HT1080 (cell line): Measurements from ENCODE around the gene ZBTB3. TPM values are rescaled to one million over a fixed set of nuclear protein-coding genes. Genes with fewer than 3 reads are reported as not detected.
"Not testable (repeated sequence)": the region's sequence is repeated elsewhere in the genome, so short reads cannot be mapped to it uniquely, and the experiment has no call there.

ENCODE experiments used
- DNase-seq: peaks from one replicate; pipeline ENCODE4 v3.0.0-alpha.2; 2015; ENCODE audit warnings: low read depth
- small RNA-seq: library from RNA; depleted of rRNA; stranded (forward); fragments of <200 nt; gene quantifications from one replicate; pipeline ENCODE3, GENCODE V24; 2014
- total RNA-seq: library from RNA; depleted of rRNA; stranded (reverse); fragments of >200 nt; shearing (Covaris generic); gene quantifications from 2 replicates; pipeline ENCODE4 v1.2.3, GENCODE V29; 2014; rRNA removed

Gene ZBTB3
- total RNA-seq, 1 experiment from 2014 or later: 9.2 TPM

DNA sequence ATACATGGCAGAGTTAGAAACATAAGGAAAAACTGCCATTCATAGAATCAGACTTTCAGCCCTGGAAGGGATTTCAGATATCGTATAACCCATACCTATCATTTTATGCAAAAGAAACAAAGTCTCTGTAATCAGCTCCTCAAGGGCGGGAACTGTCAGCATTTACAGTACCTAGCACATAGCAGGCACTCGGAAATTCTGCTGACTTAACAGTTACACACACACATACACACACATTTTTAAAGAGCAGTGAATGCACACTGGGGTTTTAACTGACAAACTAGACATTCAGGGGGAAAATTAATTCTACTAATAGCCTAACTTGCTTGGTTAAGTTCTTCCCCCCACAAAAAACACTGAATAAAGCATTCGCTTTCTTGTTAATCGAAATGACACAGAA, 37.8 kb downstream of the ZBTB3 start:
- DNase-seq: no peak

DNA sequence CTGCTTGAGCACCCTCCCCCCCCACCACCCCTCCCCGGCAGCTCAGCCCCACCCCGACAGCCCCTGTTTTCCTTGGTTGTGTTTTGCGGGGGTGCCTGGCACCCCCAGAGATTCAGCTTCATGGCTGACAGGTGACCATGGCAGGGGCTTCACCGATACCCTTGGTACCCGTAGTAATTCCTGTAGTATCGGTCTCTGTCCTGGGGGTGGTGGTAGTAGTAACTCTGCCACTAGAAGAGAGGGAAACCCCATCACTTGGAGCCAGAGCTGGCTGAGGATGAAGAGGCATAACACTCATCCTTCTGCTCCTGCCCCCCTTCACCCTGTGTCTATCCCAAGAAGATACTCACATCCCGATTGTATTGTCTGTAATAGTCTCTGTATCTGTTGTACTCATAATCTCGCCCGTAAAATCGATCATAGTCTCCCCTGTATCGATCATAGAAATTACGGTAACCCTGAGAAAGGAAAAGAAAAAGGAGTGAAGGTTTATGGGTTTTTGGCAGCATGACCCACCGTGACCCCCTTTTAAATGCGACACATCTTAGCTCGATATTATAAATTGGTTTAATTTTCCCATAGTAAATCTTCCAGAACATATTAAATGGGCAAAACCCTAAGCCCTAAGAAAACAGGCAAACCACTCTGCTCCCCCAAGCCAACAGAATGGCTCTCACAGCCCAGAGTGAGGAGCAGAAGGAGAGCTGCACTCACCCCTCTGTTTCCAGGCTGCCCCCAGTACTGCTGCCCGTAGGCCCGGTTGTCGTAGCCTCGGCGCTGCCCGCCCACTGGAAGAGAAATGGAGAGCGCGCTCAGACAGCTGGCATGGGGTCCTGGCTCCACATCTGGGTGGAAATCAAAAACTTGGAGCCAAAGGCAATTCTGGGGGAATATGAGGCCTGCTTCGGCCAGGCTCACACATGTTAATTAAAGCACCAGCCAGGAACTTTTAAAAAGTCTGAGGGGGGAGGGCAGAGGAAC, 38.5 kb downstream of the ZBTB3 start:
- DNase-seq: no peak

DNA sequence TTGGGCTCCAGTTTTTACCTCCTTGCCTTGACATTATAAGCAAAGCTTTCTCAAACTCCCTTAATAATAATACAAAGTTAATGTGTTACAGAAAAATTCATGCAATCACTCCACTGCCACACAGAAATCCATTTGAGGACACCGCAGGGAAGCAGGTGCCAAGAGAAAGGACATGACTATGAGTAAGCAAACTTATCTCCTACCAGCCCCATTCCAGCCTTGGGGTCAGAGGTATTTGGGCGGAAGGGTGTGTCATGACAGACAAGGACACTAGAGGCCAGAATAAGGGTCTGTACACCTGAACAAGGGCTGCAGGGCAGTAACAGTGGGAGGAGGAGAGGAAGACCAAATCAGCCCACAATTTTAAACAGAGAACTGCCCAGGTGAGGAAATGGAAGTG, 40.6 kb downstream of the ZBTB3 start:
- DNase-seq: no peak

DNA sequence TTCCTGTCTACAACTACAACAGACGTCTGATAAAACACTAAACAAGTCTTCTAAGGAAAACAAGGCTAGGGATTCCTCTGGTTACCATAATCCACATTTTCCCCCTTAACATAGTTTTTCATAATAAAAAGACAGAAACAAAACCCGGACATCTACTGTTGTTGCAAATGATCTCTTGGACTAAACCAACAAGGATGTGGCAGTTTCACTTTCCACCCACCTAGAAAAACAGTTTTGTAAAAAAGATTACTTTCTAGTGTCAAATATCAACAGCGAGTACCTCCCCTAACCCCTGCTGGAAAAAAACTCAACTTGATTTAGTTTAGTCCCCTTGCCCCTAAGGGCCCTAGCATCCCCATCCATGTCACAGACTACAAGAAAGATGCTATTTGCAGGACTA, 41.1 kb downstream of the ZBTB3 start:
- DNase-seq: no peak

DNA sequence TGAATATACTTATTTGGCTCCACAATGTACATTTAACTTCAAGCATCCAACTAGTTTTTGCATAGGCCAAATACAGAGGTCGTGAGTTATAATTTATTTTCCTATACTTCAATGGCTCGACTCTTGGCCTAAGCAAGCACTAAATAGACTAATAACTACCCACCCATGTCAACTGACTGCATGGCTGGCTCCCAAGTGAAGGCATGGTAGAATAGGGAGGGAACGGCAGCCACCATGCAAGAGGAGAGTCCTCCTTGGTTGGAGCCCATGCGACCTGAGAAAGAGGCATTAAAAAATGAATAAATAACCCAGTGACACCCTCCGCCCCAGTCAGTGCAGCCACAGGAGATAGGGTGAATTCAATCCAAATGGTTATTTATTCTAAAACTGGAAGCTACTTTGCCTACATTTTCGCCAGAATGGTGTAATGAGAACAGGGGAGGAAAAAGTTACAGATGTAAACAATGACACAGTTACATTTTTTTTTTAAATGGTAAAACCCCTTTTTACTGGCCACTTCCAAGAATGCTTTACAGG, 41.6 kb downstream of the ZBTB3 start:
- DNase-seq: no peak

DNA sequence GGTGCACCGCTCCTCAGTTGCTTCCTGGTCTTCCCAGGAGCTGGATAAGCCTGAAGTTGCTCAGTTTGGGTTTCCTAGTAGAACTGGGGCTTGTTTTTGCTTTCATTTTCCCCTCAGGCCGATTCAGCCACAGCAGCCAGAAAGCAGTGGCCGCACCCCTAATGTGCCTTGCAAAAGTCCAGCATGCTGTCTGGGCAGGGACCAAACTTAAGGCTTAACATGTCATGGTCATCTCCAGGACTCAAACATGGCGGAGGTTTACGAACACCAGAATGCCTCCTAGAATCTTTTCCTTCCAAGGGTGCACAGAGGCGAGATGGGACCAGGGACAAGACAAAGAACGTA, 44.0 kb downstream of the ZBTB3 start:
- DNase-seq: no peak

DNA sequence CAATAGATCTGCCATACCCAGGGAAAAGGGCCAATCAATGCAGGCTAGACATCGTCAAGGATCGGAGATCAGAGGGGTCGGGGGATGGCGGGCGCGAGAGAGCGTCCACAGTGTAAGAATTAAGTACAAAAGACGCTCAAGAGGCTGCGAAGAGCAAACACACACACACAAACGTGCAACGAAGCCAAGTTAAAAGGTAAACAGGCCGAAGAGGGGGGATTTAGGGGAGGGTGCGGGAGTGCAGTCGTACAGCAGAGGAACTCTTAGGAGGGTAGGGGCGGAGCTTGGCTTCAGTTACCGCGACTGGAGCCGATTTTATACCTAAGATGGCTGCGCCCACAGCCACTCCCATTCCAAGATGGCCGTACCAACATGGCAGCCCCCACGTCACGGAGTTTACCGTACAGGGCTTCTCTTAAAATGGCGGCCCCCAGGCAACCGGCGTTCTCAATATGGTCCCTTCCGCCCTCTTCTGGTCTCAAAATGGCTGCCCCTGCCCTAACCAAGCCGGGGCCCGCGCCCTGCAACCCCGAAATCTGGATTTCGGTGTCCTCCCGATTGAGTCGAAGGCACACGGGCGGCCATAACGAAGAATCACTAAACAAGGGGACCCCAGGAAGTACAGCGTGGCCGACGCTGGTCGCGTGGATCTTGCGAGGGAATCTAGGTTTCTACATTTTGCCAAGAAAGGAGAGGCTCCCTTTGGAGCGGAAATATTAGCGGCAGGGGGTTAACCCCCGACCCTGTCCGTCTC, 44.5 kb downstream of the ZBTB3 start:
- DNase-seq: peak; percentile 50

DNA sequence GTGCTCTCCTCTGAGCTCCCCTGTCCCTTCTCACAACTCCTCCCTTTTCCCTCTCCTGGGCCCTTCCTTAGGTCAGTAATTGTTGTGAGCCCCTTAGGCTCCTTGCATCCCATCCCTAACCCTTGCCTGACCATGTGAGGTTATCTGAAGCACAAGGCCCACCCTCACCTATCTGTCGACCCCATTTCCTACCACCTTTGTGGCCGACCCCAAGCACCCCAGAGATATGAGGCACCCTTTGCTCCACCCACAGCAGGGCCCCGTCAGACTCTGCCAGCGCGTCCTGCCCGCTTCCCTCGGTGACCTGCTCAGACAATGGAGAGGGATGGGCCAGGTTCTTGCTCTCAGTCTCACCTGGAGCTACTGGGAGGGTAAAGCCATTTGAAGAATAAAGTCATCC, 45.2 kb downstream of the ZBTB3 start:
- no peak for DNase-seq

DNA sequence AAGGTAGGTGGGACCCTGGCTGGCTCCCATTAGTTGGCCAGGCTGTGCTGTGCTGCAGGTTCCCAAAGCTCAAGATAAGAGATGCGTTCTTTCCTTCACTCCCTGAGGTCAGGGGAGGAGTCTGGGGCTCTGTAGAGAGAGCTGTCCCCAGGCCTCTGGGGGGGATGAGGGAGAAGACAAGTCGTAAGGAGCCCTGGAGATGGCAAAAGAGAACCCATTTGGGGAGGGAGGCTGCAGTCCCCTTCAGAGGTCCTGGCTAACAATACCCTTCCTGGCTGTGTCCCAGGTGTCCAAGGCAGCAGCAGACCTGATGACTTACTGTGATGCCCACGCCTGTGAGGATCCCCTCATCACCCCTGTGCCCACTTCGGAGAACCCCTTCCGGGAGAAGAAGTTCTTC, 45.6 kb downstream of the ZBTB3 start:
- DNase-seq: no peak

DNA sequence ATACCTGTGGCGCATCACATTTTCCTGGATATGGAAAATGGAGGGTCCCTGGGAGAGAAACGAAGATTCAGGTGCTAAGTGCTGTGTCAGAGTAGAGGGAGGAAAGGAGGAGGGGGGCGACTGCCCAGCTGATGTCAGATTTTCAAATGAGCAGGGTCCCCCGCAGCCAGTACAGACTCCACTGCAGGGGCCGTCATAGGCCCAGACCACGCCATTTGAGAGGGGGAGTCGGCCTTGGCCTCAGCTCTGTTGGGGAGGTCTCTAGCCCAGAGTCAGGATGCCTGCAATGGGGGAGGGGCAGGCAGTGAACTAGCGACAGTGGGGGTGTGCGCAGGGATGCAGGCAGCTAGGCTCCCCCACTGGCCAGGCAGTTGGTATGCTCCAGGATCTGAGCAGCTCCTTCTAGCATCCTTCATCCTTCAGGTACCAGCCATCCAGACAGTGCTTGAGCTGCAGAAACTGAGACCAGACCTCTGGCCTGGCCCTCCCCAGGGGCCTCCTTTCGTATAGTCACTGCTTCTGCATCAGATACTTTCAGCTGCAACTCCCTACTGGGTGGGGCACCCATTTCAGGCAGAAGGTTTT, 46.6 kb downstream of the ZBTB3 start, which contains the start of the genes BSCL2 and GNG3:
TSS of gene BSCL2 (minus strand) at position 148 of the 585 bp plus-strand sequence. CDS start 229 bp downstream, outside the sequence.
TSS of gene GNG3 (plus strand) at position 400 of the 585 bp plus-strand sequence. CDS start 620 bp downstream, outside the sequence.
- DNase-seq: no peak

DNA sequence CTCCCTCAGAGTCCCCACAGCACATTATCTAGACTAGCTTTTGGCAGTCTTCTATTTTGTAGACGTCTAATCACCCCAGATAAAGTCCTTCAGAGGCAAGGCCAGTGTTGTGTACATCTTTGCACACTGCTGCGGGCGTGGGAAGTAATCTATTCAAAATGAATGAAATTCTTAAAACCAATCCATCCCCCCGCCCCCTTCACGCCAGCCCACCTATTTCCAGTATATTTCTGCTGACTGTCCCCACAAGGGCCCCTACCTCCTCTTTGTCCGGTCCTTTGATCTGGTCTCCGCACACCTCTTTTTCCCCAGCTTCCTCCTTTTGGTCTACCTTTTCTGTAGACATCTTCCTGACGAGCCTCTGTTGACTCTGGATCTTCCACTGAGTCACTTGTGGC, 47.1 kb downstream of the ZBTB3 start:
- no peak for DNase-seq

DNA sequence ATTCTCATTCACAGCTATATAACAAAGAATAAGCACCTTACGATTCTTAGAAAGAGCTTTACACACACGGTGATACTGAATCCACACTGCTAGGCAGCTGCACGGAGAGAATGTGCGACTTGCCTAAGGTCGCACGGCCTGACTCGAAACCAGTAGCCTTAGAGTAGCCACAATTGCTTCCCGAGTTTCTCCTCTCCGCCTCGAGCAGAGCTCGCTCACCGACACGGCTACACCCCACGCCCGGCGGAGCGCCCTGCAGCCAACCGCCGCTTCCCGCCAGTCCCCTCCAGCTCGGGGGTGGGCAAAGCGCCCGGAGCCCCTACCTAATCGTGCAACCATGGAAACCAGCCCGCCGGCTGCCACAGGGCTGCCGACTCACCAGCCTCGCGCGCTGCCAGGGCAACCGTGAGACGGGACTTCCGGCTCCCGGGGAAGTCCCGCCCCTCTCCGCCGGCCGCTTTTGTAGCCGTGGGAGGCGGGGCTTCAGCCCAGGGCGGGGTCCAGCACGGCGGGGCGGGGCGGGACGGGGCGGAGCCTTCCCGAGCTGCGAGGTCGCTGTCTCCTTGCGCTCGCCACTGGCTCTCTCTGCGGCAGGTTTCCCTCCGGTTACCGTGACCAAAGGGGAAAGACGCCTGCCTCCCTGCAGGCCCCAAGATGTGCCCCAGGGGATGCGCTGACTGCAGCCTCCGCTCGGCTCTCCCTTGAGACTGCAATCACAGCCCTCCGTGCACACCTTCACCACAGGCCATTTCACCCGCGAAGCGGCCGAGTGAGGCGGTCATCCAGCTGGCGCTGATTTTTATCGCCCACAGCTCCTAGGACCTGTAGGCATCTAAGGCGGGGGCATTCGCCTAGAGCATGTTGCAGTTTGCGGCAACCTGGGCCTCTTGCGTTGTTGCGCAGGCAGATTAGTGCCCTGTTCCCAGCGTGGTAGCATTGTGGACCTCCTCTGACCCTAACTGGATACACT, 47.8 kb downstream of the ZBTB3 start:
- peak; percentile 90 for DNase-seq

DNA sequence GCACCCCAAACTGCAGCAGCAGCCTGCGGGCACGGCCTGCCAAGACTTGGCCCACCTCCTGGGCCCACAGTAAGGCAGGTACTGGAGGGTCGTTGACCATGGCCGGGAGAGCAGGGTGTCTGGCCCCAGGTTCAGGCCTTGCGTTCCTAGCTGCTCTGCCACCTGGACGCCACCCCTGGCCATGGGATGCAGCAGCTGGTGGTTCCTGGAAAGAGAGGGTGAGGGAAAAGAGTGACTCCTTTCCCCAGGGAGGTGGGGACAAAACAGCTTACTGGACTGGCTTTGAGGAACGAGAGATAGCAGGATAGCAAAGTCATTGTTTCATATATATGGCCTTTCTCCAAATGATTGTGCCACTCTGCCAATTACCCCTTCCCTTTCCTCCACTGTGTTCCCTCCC, 48.5 kb downstream of the ZBTB3 start:
- DNase-seq: no peak

DNA sequence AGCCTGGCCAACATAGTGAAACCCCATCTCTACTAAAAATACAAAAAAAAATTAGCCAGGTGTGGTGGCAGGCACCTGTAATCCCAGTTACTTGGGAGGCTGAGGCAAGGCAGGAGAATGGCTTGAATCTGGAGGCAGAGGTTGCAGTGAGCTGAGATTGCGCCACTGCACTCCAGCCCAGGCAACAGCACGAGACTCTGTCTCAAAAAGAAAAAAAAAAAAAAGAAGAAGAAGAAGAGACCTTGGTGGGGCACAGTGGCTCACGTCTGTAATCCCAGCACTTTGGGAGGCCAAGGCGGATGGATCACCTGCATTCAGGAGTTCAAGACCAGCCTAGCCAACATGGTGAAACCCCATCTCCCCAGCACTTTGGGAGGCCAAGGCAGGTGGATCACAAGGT, 50.0 kb downstream of the ZBTB3 start:
- not testable (repeated sequence) for DNase-seq

DNA sequence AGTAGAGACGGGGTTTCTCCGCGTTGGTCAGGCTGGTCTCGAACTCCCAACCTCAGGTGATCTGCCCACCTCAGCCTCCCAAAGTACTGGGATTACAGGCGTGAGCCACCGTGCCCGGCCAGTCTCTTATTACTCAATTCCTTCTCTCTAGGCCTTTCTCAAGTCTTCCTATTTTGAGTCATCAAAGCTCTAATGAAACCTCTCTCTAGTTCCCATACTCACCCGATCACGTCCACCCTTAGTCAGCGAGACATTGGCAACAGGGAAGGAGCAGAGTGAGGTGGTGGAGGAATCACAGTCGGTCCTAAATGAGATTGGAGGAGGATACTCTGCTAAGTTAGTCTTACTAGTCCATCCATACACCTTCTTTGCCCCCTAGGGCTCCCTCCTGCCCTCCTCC, 51.7 kb downstream of the ZBTB3 start:
- DNase-seq: no peak

Small RNA genes within 50 kb of the gene (small RNA-seq; reads per million reads assigned to genes)
- gene MIR6514: not detected

Other genes with a start within 250 kb of the ZBTB3 start
- 184 and 193 TPM in 2 replicates for gene AHNAK, start 207.4 kb downstream of the ZBTB3 start, total RNA-seq
- 1,970 and 1,995 TPM in 2 replicates for gene EEF1G, start 180.3 kb downstream of the ZBTB3 start, total RNA-seq
- 19.6 and 21.0 TPM in 2 replicates for gene TUT1, start 162.6 kb downstream of the ZBTB3 start, total RNA-seq
- gene MTA2, start 152.3 kb downstream of the ZBTB3 start, total RNA-seq: 179 and 193 TPM in 2 replicates
- gene EML3, start 141.4 kb downstream of the ZBTB3 start, total RNA-seq: 27.5 and 28.7 TPM in 2 replicates
- gene ROM1, start 140.9 kb downstream of the ZBTB3 start, total RNA-seq: 3.3 and 7.7 TPM in 2 replicates
- gene B3GAT3, start 132.2 kb downstream of the ZBTB3 start, total RNA-seq: 63.8 and 67.2 TPM in 2 replicates
- 191 and 221 TPM in 2 replicates for gene GANAB, start 107.5 kb downstream of the ZBTB3 start, total RNA-seq
- gene INTS5, start 100.9 kb downstream of the ZBTB3 start, total RNA-seq: 33.8 and 41.9 TPM in 2 replicates
- 239 and 266 TPM in 2 replicates for gene C11orf98, start 89.0 kb downstream of the ZBTB3 start, total RNA-seq
- gene CSKMT, start 88.8 kb downstream of the ZBTB3 start, total RNA-seq: 31.0 and 33.5 TPM in 2 replicates
- gene UQCC3, start 82.5 kb downstream of the ZBTB3 start, total RNA-seq: 28.6 and 38.0 TPM in 2 replicates
- gene LBHD1, start 81.9 kb downstream of the ZBTB3 start, total RNA-seq: 4.8 and 6.6 TPM in 2 replicates
- 128 and 144 TPM in 2 replicates for gene UBXN1, start 75.1 kb downstream of the ZBTB3 start, total RNA-seq
- 0.13 and 0.20 TPM in 2 replicates for gene LRRN4CL, start 64.6 kb downstream of the ZBTB3 start, total RNA-seq
- 18.8 and 19.2 TPM in 2 replicates for gene BSCL2, start 46.7 kb downstream of the ZBTB3 start, total RNA-seq
- not detected in 2 replicates for gene GNG3, start 46.5 kb downstream of the ZBTB3 start, total RNA-seq
- gene HNRNPUL2, start 26.7 kb downstream of the ZBTB3 start, total RNA-seq: 4.1 and 9.3 TPM in 2 replicates
- 55.6 and 67.9 TPM in 2 replicates for gene TTC9C, start 25.7 kb downstream of the ZBTB3 start, total RNA-seq
- gene POLR2G, start 7.4 kb upstream of the ZBTB3 start, total RNA-seq: 92.6 and 143 TPM in 2 replicates
- 27.0 and 29.2 TPM in 2 replicates for gene TAF6L, start 17.2 kb upstream of the ZBTB3 start, total RNA-seq
- 112 and 181 TPM in 2 replicates for gene TMEM179B, start 33.2 kb upstream of the ZBTB3 start, total RNA-seq
- gene TMEM223, start 37.8 kb upstream of the ZBTB3 start, total RNA-seq: 46.4 and 47.4 TPM in 2 replicates
- 27.4 and 46.3 TPM in 2 replicates for gene NXF1, start 51.3 kb upstream of the ZBTB3 start, total RNA-seq
- gene STX5, start 77.9 kb upstream of the ZBTB3 start, total RNA-seq: 32.8 and 34.0 TPM in 2 replicates
- 0.66 TPM in 1 of 2 replicates, not detected in the other for gene TEX54, start 78.7 kb upstream of the ZBTB3 start, total RNA-seq
- gene WDR74, start 85.4 kb upstream of the ZBTB3 start, total RNA-seq: 145 and 176 TPM in 2 replicates
- 275 and 289 TPM in 2 replicates for gene SLC3A2, start 126.7 kb upstream of the ZBTB3 start, total RNA-seq
- not detected in 2 replicates for gene CHRM1, start 167.2 kb upstream of the ZBTB3 start, total RNA-seq
- gene SLC22A6, start 230.8 kb upstream of the ZBTB3 start, total RNA-seq: not detected in 2 replicates